ENCODE data around the gene TNFRSF14. TPM values are rescaled to one million over a fixed set of nuclear protein-coding genes. Genes with fewer than 3 reads are reported as not detected.

TNFRSF14 gene
- total RNA-seq, 2 experiments from 2014 or later = 191 to 194 TPM

DNA sequence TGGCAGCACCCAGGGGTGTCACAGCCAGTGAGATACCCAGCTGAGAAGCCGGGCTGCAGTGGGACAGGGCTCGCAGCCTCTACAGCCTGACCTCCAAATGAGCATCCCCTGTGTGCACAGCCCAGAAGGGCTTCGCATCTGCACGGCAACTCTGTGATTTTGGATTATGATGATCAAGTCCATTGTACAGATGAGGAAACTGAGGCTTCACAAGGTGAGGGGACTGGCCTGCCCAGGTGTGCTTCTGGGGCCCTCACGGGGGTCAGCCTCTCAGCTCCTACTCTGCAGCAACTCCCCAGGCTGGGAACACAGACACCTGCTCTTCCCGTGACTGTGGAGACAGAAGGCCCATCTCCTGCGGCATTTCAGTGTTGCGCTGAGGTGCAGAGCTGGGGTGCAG, 17.3 kb upstream of the TNFRSF14 start:
- Mint-ChIP-seq H3K4me3 (no peak overlapping the region), H3K9me3 (no peaks in the 10 kb centered on the region), H3K27me3 (peaks cover 6% of the 10 kb centered on the region), H3K36me3 (ENCODE audit: low read depth) (no peaks in the 10 kb centered on the region), H3K27ac (no peak overlapping the region), H3K4me1 (ENCODE audit: low read depth) (peaks cover 8% of the 10 kb centered on the region)
- ATAC-seq (ENCODE audit: poor library complexity) (no peak), DNase-seq (no peak)
- H3K36me3 ChIP-seq (ENCODE audit: insufficient read depth, low read length) = no peaks in the 10 kb centered on the region
- peaks cover 0 to 2% of the 10 kb centered on the region in 2 experiments for H3K27me3 ChIP-seq (ENCODE audit: control insufficient read depth in 1 of 2, insufficient read depth in 2 of 2, low read length in 2 of 2)
- intact Hi-C loops (cut with DNase I, micrococcal nuclease) = no loop called here
- POLR2A ChIA-PET = no interaction called here
- CTCF ChIA-PET = interaction anchor here (0.9 kb wide), 1 partner anchor 14 kb away, joined by 3 read pairs; no protein-coding TSS in a partner anchor
- TF ChIP-seq, protein P1, sequence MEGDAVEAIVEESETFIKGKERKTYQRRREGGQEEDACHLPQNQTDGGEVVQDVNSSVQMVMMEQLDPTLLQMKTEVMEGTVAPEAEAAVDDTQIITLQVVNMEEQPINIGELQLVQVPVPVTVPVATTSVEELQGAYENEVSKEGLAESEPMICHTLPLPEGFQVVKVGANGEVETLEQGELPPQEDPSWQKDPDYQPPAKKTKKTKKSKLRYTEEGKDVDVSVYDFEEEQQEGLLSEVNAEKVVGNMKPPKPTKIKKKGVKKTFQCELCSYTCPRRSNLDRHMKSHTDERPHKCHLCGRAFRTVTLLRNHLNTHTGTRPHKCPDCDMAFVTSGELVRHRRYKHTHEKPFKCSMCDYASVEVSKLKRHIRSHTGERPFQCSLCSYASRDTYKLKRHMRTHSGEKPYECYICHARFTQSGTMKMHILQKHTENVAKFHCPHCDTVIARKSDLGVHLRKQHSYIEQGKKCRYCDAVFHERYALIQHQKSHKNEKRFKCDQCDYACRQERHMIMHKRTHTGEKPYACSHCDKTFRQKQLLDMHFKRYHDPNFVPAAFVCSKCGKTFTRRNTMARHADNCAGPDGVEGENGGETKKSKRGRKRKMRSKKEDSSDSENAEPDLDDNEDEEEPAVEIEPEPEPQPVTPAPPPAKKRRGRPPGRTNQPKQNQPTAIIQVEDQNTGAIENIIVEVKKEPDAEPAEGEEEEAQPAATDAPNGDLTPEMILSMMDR (IDR thresholded peaks at IDR 0.05) = no peak
- no peak overlapping the region for H3K27ac ChIP-seq (ENCODE audit: low read depth in 1 of 2, low read length in 2 of 2)
- peaks cover 21% of the 10 kb centered on the region for H3K4me1 ChIP-seq (ENCODE audit: insufficient read depth, low read length)
- no peak overlapping the region for H3K4me3 ChIP-seq (ENCODE audit: low read length)
- H3K9me3 ChIP-seq (ENCODE audit: control insufficient read depth in 1 of 2, insufficient read depth in 1 of 2, low read length in 2 of 2) = no peaks in the 10 kb centered on the region

- POLR2A ChIA-PET = interaction anchor here (2.5 kb wide), 1 partner anchor 9 kb away, joined by 6 read pairs; the partner anchor contains the start of gene HES5
- Mint-ChIP-seq H3K4me1 (ENCODE audit: low read depth) (peaks cover 13% of the 10 kb centered on the region), H3K27ac (no peak overlapping the region), H3K9me3 (no peaks in the 10 kb centered on the region), H3K27me3 (peaks cover 4% of the 10 kb centered on the region), H3K36me3 (ENCODE audit: low read depth) (no peaks in the 10 kb centered on the region), H3K4me3 (no peak overlapping the region)
- no peak overlapping the region for H3K27ac ChIP-seq (ENCODE audit: low read depth in 1 of 2, low read length in 2 of 2)
- DNase-seq = peak in 3 of 14 experiments; percentile 49 to 59 (median 53)
- ATAC-seq (ENCODE audit: poor library complexity) = peak; percentile 43
- intact Hi-C loops (cut with DNase I, micrococcal nuclease) = no loop called here
- TF ChIP-seq, protein P1 (IDR thresholded peaks at IDR 0.05) = peak; percentile 33
- CTCF ChIA-PET = interaction anchor here (0.7 to 0.9 kb wide), 2 partner anchors 15 to 47 kb away, joined by 3 read pairs; partner anchors contain the start of gene PRXL2B
- peaks cover 26% of the 10 kb centered on the region for H3K4me1 ChIP-seq (ENCODE audit: insufficient read depth, low read length)
- peaks cover 0 to 2% of the 10 kb centered on the region in 2 experiments for H3K27me3 ChIP-seq (ENCODE audit: control insufficient read depth in 1 of 2, insufficient read depth in 2 of 2, low read length in 2 of 2)
- H3K9me3 ChIP-seq (ENCODE audit: control insufficient read depth in 1 of 2, insufficient read depth in 1 of 2, low read length in 2 of 2) = no peaks in the 10 kb centered on the region
- H3K4me3 ChIP-seq (ENCODE audit: low read length) = no peak overlapping the region
- no peaks in the 10 kb centered on the region for H3K36me3 ChIP-seq (ENCODE audit: insufficient read depth, low read length)
These were observed 16.8 kb upstream of the TNFRSF14 start for GRCh38 chr1:2539312-2539907.

- Mint-ChIP-seq H3K9me3 (no peaks in the 10 kb centered on the region), H3K4me1 (ENCODE audit: low read depth) (peaks cover 18% of the 10 kb centered on the region), H3K36me3 (ENCODE audit: low read depth) (no peaks in the 10 kb centered on the region), H3K27me3 (no peaks in the 10 kb centered on the region), H3K27ac (no peak overlapping the region), H3K4me3 (no peak overlapping the region)
- ATAC-seq (ENCODE audit: poor library complexity) = no peak
- Histone ChIP-seq H3K9me3 (ENCODE audit: control insufficient read depth in 1 of 2, insufficient read depth in 1 of 2, low read length in 2 of 2) (no peaks in the 10 kb centered on the region), H3K4me1 (ENCODE audit: insufficient read depth, low read length) (peaks cover 38% of the 10 kb centered on the region), H3K27me3 (ENCODE audit: control insufficient read depth in 1 of 2, insufficient read depth in 2 of 2, low read length in 2 of 2) (peaks cover 0 to 2% of the 10 kb centered on the region in 2 experiments), H3K27ac (ENCODE audit: low read depth in 1 of 2, low read length in 2 of 2) (no peak overlapping the region), H3K36me3 (ENCODE audit: insufficient read depth, low read length) (no peaks in the 10 kb centered on the region), H3K4me3 (ENCODE audit: low read length) (no peak overlapping the region)
- POLR2A ChIA-PET = interaction anchor here (1.4 to 2.7 kb wide), 3 partner anchors 10 to 45 kb away, joined by 6 to 11 read pairs (median 6); partner anchors contain the start of genes HES5, PANK4 and PRXL2B
- intact Hi-C loops (cut with DNase I, micrococcal nuclease) = loop anchor here in 1 of 2 experiments (10.0 kb wide), 1 partner anchor 406 kb away; no protein-coding TSS in a partner anchor
- peak in 2 of 14 experiments; percentile 39 to 40 for DNase-seq
- CTCF ChIA-PET = no interaction called here
- TF ChIP-seq, protein P1 (IDR thresholded peaks at IDR 0.05) = no peak
These were observed 15.2 kb upstream of the TNFRSF14 start for GRCh38 chr1:2540816-2541492.

Data from CD4-positive, alpha-beta T cell (primary cell).